HCT116 (cell line): ENCODE data around the gene TM7SF3.

Experiments used
- CTCF ChIP-seq, 3 experiments: fragments of 200-600 bp in 1 of 3; sonication (generic) in 1 of 3; IDR thresholded peaks in 2 of 3; conservative IDR thresholded peaks in 1 of 3; 2 replicates each; pipeline ENCODE4 v1.5.1; 2012 to 2017; ENCODE audit warnings: low read depth in 2 of 3, low read length in 2 of 3, antibody characterized with exemption in 1 of 3, borderline replicate concordance in 1 of 3, control low read depth in 1 of 3, mild to moderate bottlenecking in 1 of 3, mixed read lengths in 1 of 3, mixed run types in 1 of 3, moderate library complexity in 1 of 3; ENCODE audit not compliant: insufficient read depth in 1 of 3
- EZH2 ChIP-seq: fragments of 200-600 bp; sonication (generic); IDR thresholded peaks from 2 replicates; pipeline ENCODE4 v1.6.1; 2017; ENCODE audit warnings: antibody characterized with exemption, mixed run types
- EZH2phosphoT487 ChIP-seq: fragments of 200-600 bp; IDR thresholded peaks from 2 replicates; pipeline ENCODE4 v1.6.1; 2018; ENCODE audit warnings: antibody characterized with exemption, borderline replicate concordance
- JUND ChIP-seq: IDR thresholded peaks from 2 replicates; pipeline ENCODE4 v1.6.1; 2012
- POLR2A ChIP-seq: IDR thresholded peaks from 2 replicates; pipeline ENCODE4 v1.7.0; 2011; ENCODE audit warnings: borderline replicate concordance; ENCODE audit not compliant: insufficient read depth, insufficient read length; ENCODE audit errors: extremely low read depth
- SIN3A ChIP-seq: IDR thresholded peaks from 2 replicates; pipeline ENCODE4 v1.6.1; 2012; ENCODE audit warnings: low read depth
- SRF ChIP-seq: IDR thresholded peaks from 2 replicates; pipeline ENCODE4 v1.6.1; 2012; ENCODE audit warnings: low read depth

- TF ChIP-seq EZH2 (no peak), CTCF (IDR thresholded peaks at IDR 0.05 in 2 of 3, conservative IDR thresholded peaks at IDR 0.05 in 1 of 3; ENCODE audit: borderline replicate concordance in 1 of 3, insufficient read depth in 1 of 3, low read depth in 2 of 3, low read length in 2 of 3) (no peak), EZH2phosphoT487 (no peak), POLR2A (no peak), SRF (no peak), SIN3A (no peak), JUND (no peak)
Measured at GRCh38 chr12:27026257-27026656, 12.1 kb upstream of the TM7SF3 start.
